AG09319 (cell line): Measurements from ENCODE around the gene CYB5B.

Experiments used
- DNase-seq: peaks from one replicate; pipeline ENCODE4 v3.0.0-alpha.2; 2010; ENCODE audit warnings: low read depth; ENCODE audit errors: extremely low read depth
- TF ChIP-seq, protein P1 (sequence below): IDR thresholded peaks from 2 replicates; pipeline ENCODE4 v1.5.1; 2011; ENCODE audit warnings: low read depth, mild to moderate bottlenecking, inconsistent platforms, low read length, moderate library complexity

Gene CYB5B

GRCh38 chr16:69511651-69512050 lies 87.2 kb downstream of the CYB5B start:
- TF ChIP-seq, protein P1, sequence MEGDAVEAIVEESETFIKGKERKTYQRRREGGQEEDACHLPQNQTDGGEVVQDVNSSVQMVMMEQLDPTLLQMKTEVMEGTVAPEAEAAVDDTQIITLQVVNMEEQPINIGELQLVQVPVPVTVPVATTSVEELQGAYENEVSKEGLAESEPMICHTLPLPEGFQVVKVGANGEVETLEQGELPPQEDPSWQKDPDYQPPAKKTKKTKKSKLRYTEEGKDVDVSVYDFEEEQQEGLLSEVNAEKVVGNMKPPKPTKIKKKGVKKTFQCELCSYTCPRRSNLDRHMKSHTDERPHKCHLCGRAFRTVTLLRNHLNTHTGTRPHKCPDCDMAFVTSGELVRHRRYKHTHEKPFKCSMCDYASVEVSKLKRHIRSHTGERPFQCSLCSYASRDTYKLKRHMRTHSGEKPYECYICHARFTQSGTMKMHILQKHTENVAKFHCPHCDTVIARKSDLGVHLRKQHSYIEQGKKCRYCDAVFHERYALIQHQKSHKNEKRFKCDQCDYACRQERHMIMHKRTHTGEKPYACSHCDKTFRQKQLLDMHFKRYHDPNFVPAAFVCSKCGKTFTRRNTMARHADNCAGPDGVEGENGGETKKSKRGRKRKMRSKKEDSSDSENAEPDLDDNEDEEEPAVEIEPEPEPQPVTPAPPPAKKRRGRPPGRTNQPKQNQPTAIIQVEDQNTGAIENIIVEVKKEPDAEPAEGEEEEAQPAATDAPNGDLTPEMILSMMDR, result no peak
- no peak for DNase-seq

DNA sequence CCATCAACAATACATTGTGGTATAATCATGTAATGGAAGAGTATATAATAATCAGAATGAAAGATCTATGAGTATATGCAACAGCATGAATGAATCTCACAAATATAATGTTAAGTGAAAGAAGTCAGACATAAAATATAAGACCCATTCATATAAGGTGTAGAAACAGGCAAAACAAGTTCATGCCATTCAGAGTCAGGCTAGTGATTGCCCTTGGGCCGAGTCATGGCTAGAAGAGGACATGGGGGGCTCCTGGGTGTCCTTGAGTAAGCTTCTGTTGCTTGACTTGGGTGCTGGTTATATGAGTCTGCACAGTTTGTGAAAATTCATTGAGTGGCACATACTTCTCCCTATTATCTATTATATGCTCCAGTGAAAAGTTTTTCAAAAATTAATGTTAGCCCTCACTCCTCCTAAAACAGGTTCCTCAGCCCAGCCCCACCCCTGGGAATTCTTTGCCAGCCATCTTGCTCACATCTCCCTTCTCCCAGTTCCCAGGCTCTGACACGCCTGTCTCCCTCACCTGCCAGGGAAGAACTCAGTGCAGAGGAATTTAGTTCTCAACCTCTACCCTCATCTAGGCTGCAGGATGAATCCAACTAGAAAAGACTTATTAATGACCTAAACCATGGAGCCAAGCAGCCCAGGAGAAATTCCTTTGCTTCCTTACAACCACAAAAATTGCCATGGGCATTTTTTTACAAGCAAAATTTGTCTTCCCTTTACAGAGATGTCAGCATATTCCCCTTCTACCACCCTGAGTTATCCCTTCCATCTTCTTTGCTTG lies 89.0 kb downstream of the CYB5B start:
- TF ChIP-seq, protein P1, result no peak
- no peak for DNase-seq

- DNase-seq, result no peak
- TF ChIP-seq, protein P1, result no peak
Observed at GRCh38 chr16:69514356-69514755, 89.9 kb downstream of the CYB5B start.
